ENCODE data around the gene ADPRH. TPM values are rescaled to one million over a fixed set of nuclear protein-coding genes. Genes with fewer than 3 reads are reported as not detected.

The ADPRH gene
- total and polyA plus RNA-seq, 2 of the 4 experiments (the other 2 are of a cell fraction): under 0.01 to 0.12 TPM

- H3K4me3 ChIP-seq (ENCODE audit: insufficient read depth, low read depth, low read length): no peak overlapping the region
- ATAC-seq (ENCODE audit: low read depth): no peak
- peaks cover 24% of the 10 kb centered on the region for H3K27me3 ChIP-seq (ENCODE audit: control insufficient read depth, insufficient read depth, low read length)
- no peak overlapping the region for H4K8ac ChIP-seq (ENCODE audit: low read depth in 2 of 2, low read length in 2 of 2)
- ChIA-PET CTCF (no interaction called here), POLR2A (ENCODE audit: unreplicated experiment) (interaction anchor here (0.6 kb wide), 1 partner anchor 61 kb away, joined by 5 read pairs; the partner anchor contains the start of gene TIMMDC1)
- TF ChIP-seq MAFK (IDR thresholded peaks at IDR 0.05; ENCODE audit: low read depth, low read length) (no peak), MAZ (IDR thresholded peaks at IDR 0.05; ENCODE audit: borderline replicate concordance, low read depth, low read length) (no peak), RAD21 (IDR thresholded peaks at IDR 0.05; ENCODE audit: low read length) (no peak), RCOR1 (IDR thresholded peaks at IDR 0.05; ENCODE audit: insufficient replicate concordance, low read length) (no peak), MXI1 (IDR thresholded peaks at IDR 0.05; ENCODE audit: borderline replicate concordance, low read depth, low read length) (no peak), CTCF (conservative IDR thresholded peaks at IDR 0.05; ENCODE audit: low read depth, low read length) (no peak), CEBPB (IDR thresholded peaks at IDR 0.05; ENCODE audit: low read depth, low read length) (no peak), BHLHE40 (IDR thresholded peaks at IDR 0.05; ENCODE audit: low read depth, low read length) (no peak), POLR2A (IDR thresholded peaks at IDR 0.05; ENCODE audit: low read depth, low read length) (no peak), SMC3 (IDR thresholded peaks at IDR 0.05; ENCODE audit: low read depth, low read length) (no peak), FOS (IDR thresholded peaks at IDR 0.05; ENCODE audit: low read depth, low read length) (no peak), NFE2L2 (IDR thresholded peaks at IDR 0.05; ENCODE audit: low read depth, low read length) (no peak), CHD1 (IDR thresholded peaks at IDR 0.05; ENCODE audit: low read depth, low read length) (no peak), RFX5 (IDR thresholded peaks at IDR 0.05; ENCODE audit: low read depth, low read length) (no peak)
- TF ChIP-seq, protein P1, sequence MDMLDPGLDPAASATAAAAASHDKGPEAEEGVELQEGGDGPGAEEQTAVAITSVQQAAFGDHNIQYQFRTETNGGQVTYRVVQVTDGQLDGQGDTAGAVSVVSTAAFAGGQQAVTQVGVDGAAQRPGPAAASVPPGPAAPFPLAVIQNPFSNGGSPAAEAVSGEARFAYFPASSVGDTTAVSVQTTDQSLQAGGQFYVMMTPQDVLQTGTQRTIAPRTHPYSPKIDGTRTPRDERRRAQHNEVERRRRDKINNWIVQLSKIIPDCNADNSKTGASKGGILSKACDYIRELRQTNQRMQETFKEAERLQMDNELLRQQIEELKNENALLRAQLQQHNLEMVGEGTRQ (IDR thresholded peaks at IDR 0.05; ENCODE audit: low read depth, low read length): no peak
- TF ChIP-seq, protein P2, sequence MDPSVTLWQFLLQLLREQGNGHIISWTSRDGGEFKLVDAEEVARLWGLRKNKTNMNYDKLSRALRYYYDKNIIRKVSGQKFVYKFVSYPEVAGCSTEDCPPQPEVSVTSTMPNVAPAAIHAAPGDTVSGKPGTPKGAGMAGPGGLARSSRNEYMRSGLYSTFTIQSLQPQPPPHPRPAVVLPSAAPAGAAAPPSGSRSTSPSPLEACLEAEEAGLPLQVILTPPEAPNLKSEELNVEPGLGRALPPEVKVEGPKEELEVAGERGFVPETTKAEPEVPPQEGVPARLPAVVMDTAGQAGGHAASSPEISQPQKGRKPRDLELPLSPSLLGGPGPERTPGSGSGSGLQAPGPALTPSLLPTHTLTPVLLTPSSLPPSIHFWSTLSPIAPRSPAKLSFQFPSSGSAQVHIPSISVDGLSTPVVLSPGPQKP (IDR thresholded peaks at IDR 0.05; ENCODE audit: borderline replicate concordance, low read depth, low read length): no peak
- no peak overlapping the region for H2AFZ ChIP-seq (replicated peaks; ENCODE audit: low read length, poor library complexity)
- H4K5ac ChIP-seq (ENCODE audit: low read depth, low read length): no peak overlapping the region
- H4K20me1 ChIP-seq (ENCODE audit: insufficient read depth, low read length): no peaks in the 10 kb centered on the region
- H4K91ac ChIP-seq (ENCODE audit: insufficient read depth, low read depth, low read length): no peak overlapping the region
- H3K27ac ChIP-seq (ENCODE audit: insufficient read depth, low read length): no peak overlapping the region
- no peak overlapping the region for H3K4ac ChIP-seq (ENCODE audit: low read depth, low read length)
- no peak overlapping the region for H2BK5ac ChIP-seq (ENCODE audit: low read depth, low read length, poor library complexity, severe bottlenecking)
- H2BK20ac ChIP-seq (ENCODE audit: low read depth, low read length): no peak overlapping the region
- dilution Hi-C loops (cut with HindIII; ENCODE audit: low sequenced_read_pairs, unreplicated experiment): no loop called here
- H2AK5ac ChIP-seq (ENCODE audit: low read depth, low read length): no peak overlapping the region
- no peak overlapping the region for H3K56ac ChIP-seq (ENCODE audit: extremely low read depth, insufficient read depth, low read length)
- no peak overlapping the region for H3K18ac ChIP-seq (ENCODE audit: low read depth, low read length)
- no peak overlapping the region for H2BK120ac ChIP-seq (ENCODE audit: low read depth, low read length)
- DNase-seq: no peak
- no peak overlapping the region for H3K14ac ChIP-seq (replicated peaks; ENCODE audit: low read depth, low read length)
- H3K4me1 ChIP-seq (ENCODE audit: control insufficient read depth, insufficient read depth, low read length): no peaks in the 10 kb centered on the region
- no TSS peak for BruUV-seq (replicated peaks)
- H3K9ac ChIP-seq (ENCODE audit: low read depth, low read length): no peak overlapping the region
- H3K9me1 ChIP-seq (ENCODE audit: insufficient read depth, low read length): no peaks in the 10 kb centered on the region
- no CpG with 5 or more reads among the region's 5 CpGs for WGBS, 2 experiments (ENCODE audit: extremely low coverage in 2 of 2, insufficient read length in 1 of 2)
- H3K36me3 ChIP-seq (ENCODE audit: control insufficient read depth, insufficient read depth, low read length): no peaks in the 10 kb centered on the region
- no peaks in the 10 kb centered on the region for H3K9me3 ChIP-seq (ENCODE audit: control insufficient read depth, insufficient read depth, low read length)
- H3K79me1 ChIP-seq (ENCODE audit: low read depth in 1 of 2, low read length in 2 of 2): no peaks in the 10 kb centered on the region
- H2BK15ac ChIP-seq (ENCODE audit: low read depth, low read length): no peak overlapping the region
- H3K23ac ChIP-seq (ENCODE audit: low read depth, low read length): no peak overlapping the region
- no peak overlapping the region for H3K4me2 ChIP-seq (ENCODE audit: low read depth, low read length)
- in situ Hi-C loops (cut with MboI; ENCODE audit: low sequenced_read_pairs): no loop called here
- no peak overlapping the region for H2AK9ac ChIP-seq (replicated peaks; ENCODE audit: low read depth, low read length, poor library complexity)
- intact Hi-C loops (cut with micrococcal nuclease): no loop called here
These were observed 19.1 kb upstream of the ADPRH start for GRCh38 chr3:119560160-119560559.
